ENCODE data around the gene ZFPM1. TPM values are rescaled to one million over a fixed set of nuclear protein-coding genes. Genes with fewer than 3 reads are reported as not detected.
"Not testable (repeated sequence)": the region's sequence is repeated elsewhere in the genome, so short reads cannot be mapped to it uniquely, and the experiment has no call there.

The ZFPM1 gene
- total RNA-seq, 2 experiments from 2014 or later, result 15.0 to 18.0 TPM

DNA sequence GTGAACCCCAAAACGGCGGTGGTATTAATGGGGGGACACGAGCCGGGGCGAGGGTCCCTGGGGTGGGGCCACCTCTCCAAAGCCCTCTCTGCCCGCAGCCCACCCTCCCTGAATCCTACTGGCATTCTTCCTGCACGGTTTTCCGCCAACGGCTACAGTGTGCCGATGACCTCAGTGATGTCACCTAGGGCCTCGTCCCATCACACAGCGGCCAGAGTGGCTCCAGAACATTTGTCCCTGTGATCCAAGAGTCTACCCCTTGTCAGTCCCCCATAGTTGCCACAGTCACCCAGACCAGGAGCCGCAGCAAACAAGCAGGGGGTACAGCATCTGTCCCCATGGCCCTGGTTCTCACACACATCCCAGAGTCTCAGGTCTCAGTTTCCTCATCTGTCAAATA lies 13.9 kb downstream of the ZFPM1 start:
- Mint-ChIP-seq H3K36me3 (ENCODE audit: low read depth) (peaks cover 2% of the 10 kb centered on the region), H3K4me1 (ENCODE audit: low read depth) (peaks cover 66% of the 10 kb centered on the region), H3K27ac (no peak overlapping the region), H3K9me3 (no peaks in the 10 kb centered on the region), H3K27me3 (no peaks in the 10 kb centered on the region), H3K4me3 (no peak overlapping the region)
- ATAC-seq (no peak), DNase-seq (no peak)
- POLR2A ChIA-PET, result interaction anchor here (1.1 to 1.5 kb wide), 2 partner anchors 10 to 11 kb away, joined by 4 to 5 read pairs; no protein-coding TSS in a partner anchor
- intact Hi-C loops (cut with micrococcal nuclease), result no loop called here
- TF ChIP-seq CTCF (IDR thresholded peaks at IDR 0.05), result no peak
- CTCF ChIA-PET, result interaction anchor here (1.0 to 2.4 kb wide), 2 partner anchors 15 to 30 kb away, joined by 5 to 9 read pairs; partner anchors contain the start of gene ZFPM1

DNA sequence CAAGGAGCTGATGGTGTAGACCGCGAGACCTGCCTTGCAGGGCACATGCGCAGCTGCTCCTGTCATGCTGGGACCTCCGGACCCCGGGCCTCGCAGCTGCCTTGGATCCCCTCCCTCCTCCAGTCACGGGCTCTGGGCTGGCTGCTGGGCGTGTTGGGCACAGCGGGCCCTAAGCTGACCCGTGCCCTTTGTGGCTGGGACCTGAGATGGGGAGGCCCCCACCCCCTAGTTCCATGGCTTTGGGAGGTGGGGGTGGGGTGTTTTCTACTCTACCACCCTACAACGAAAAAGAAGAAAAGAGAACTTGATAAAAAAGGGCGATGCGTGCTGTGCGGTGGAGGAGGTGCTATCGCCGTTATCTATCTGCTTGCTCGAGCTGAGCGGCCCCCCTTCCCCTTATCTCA lies 14.5 kb downstream of the ZFPM1 start:
- peaks cover 67% of the 10 kb centered on the region for H3K4me1 Mint-ChIP-seq (ENCODE audit: low read depth)

DNA sequence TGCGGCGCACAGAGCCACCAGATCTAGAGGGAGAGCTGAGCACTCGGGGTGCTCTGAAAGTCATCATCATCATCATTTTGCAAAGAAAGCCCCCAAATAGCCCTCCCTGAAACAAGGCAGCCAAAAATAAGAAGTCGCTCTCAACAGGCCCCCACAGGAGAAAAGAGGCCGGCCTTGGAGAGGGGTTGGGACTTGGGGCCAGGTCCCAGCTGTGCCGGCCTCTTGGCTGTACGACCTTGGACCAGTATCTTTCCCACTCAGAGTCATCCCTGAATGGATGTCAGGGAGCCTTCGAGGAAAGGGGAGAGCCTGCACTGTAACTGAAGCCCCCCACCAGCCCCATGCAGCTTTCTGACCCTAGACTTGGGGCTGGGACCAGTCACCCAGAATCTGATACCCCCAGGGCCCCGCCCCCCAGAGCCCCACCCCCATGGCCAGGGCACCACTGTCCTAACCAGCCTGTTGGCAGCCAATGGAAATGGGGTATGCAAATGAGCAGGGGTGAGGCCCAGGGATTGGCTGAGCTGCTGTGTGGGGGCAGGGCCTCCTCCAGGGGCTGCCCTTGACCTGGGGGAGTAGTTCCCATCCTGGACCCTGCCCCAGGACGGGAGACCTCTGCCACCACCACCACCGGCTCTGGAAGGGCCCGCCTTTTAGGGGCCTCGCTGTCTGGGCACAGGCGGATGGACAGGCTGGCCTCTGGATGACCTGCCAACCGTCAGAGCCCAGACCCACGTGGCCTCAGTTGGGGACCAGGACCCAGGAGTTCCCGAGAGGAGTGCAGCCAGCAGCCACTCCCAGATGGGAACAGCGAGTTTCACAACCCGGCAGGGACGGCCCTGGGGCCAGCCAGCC lies 15.4 kb downstream of the ZFPM1 start:
- TF ChIP-seq CTCF (IDR thresholded peaks at IDR 0.05), result no peak
- H3K4me3 Mint-ChIP-seq, result no peak overlapping the region
- peak; percentile 35 for DNase-seq
- no peak overlapping the region for H3K27ac Mint-ChIP-seq
- no peaks in the 10 kb centered on the region for H3K9me3 Mint-ChIP-seq
- ChIA-PET POLR2A (interaction anchor here (0.9 to 1.9 kb wide), 2 partner anchors 11 to 14 kb away, joined by 3 to 5 read pairs; no protein-coding TSS in a partner anchor), CTCF (interaction anchor here (1.1 kb wide), 1 partner anchor 11 kb away, joined by 3 read pairs; no protein-coding TSS in a partner anchor)
- H3K4me1 Mint-ChIP-seq (ENCODE audit: low read depth), result peaks cover 69% of the 10 kb centered on the region
- intact Hi-C loops (cut with micrococcal nuclease), result no loop called here
- H3K27me3 Mint-ChIP-seq, result no peaks in the 10 kb centered on the region
- peak; percentile 59 for ATAC-seq
- peaks cover 2% of the 10 kb centered on the region for H3K36me3 Mint-ChIP-seq (ENCODE audit: low read depth)

More for the DNA sequence above, 14.5 kb downstream of the ZFPM1 start:
- DNase-seq (no peak), ATAC-seq (no peak)
- intact Hi-C loops (cut with micrococcal nuclease), result no loop called here
- no peak overlapping the region for H3K27ac Mint-ChIP-seq
- no peak for TF ChIP-seq CTCF (IDR thresholded peaks at IDR 0.05)
- no peaks in the 10 kb centered on the region for H3K27me3 Mint-ChIP-seq
- H3K4me3 Mint-ChIP-seq, result no peak overlapping the region
- H3K36me3 Mint-ChIP-seq (ENCODE audit: low read depth), result peaks cover 2% of the 10 kb centered on the region
- ChIA-PET CTCF (interaction anchor here (1.1 kb wide), 1 partner anchor 10 kb away, joined by 3 read pairs; no protein-coding TSS in a partner anchor), POLR2A (interaction anchor here (0.9 to 1.5 kb wide), 3 partner anchors 10 to 13 kb away, joined by 3 to 5 read pairs (median 4); no protein-coding TSS in a partner anchor)
- no peaks in the 10 kb centered on the region for H3K9me3 Mint-ChIP-seq

DNA sequence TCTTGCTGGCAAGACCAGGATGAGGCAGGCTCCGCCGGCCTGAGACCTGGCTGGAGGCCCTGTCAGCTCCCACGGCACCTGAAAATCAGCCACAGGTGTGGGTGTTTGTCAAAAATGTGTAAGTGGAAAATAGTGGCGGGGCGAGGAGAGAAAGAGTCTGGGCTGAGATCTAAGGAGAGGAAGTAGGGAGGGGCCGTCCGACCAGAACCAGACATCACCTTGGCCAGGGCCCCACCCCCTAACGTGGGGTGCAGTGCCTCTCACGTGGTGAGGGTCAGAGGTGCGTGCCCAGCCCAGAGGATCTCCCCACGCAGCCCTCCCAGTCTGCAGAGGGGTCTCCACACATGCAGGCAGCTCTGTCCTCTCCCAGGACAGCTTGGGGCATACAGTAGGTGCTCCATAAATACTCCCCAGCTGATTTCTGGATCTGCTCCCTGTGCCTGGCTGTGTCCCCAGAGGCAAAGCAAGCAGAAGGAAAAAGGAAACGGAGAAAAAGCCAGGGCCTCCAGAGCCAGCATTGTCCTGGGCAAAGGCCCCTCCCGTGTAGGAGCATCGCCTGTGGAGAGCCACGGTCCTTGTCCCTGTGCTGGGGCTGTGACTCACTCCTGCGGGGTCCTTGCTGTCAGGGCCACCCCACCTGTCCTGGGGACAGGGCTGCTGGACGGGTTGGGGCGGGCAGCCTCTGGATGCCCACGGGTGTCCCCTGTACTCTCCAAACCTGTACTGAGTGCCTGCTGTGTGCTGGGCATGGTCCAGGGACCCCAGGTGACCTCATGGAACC lies 16.7 kb downstream of the ZFPM1 start:
- peaks cover 61% of the 10 kb centered on the region for H3K4me1 Mint-ChIP-seq (ENCODE audit: low read depth)
- CTCF ChIA-PET, result no interaction called here
- POLR2A ChIA-PET, result interaction anchor here (1.9 kb wide), 1 partner anchor 13 kb away, joined by 5 read pairs; no protein-coding TSS in a partner anchor
- no peaks in the 10 kb centered on the region for H3K27me3 Mint-ChIP-seq
- H3K36me3 Mint-ChIP-seq (ENCODE audit: low read depth), result peaks cover 2% of the 10 kb centered on the region
- DNase-seq (peak; percentile 67), ATAC-seq (peak; percentile 55)
- intact Hi-C loops (cut with micrococcal nuclease), result no loop called here
- H3K4me3 Mint-ChIP-seq, result no peak overlapping the region
- no peaks in the 10 kb centered on the region for H3K9me3 Mint-ChIP-seq
- no peak for TF ChIP-seq CTCF (IDR thresholded peaks at IDR 0.05)
- peak overlapping the region; percentile 49 for H3K27ac Mint-ChIP-seq

GRCh38 chr16:88470396-88470680 lies 17.3 kb downstream of the ZFPM1 start:
- CTCF ChIA-PET; H3K4me3 Mint-ChIP-seq; intact Hi-C loops (cut with micrococcal nuclease); H3K9me3 Mint-ChIP-seq; ATAC-seq; H3K27ac Mint-ChIP-seq; H3K36me3 Mint-ChIP-seq (ENCODE audit: low read depth); DNase-seq; H3K27me3 Mint-ChIP-seq: not testable (repeated sequence)
- POLR2A ChIA-PET, result interaction anchor here (1.0 kb wide), 1 partner anchor 8 kb away, joined by 3 read pairs; no protein-coding TSS in a partner anchor
- peaks cover 59% of the 10 kb centered on the region for H3K4me1 Mint-ChIP-seq (ENCODE audit: low read depth)

DNA sequence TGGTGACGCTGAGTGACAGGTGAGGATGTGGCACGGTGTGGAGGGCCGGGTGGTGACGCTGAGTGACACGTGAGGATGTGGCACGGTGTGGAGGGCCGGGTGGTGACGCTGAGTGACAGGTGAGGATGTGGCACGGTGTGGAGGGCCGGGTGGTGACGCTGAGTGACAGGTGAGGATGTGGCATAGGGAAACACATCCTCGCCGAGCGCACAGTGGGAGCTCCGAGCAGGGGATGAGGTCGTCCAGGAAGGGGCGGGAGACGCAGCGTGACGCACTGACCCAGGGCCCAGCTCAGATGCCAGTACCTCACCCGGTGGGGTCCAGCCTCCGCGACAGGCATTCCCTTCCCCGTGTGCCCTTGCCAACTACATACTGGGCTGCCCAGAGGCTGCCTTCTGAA lies 17.6 kb downstream of the ZFPM1 start:
- ATAC-seq; H3K4me3 Mint-ChIP-seq; H3K9me3 Mint-ChIP-seq; H3K27ac Mint-ChIP-seq; DNase-seq; H3K27me3 Mint-ChIP-seq; intact Hi-C loops (cut with micrococcal nuclease); H3K36me3 Mint-ChIP-seq (ENCODE audit: low read depth); CTCF ChIA-PET: not testable (repeated sequence)
- peaks cover 59% of the 10 kb centered on the region for H3K4me1 Mint-ChIP-seq (ENCODE audit: low read depth)
- POLR2A ChIA-PET, result interaction anchor here (1.0 kb wide), 1 partner anchor 9 kb away, joined by 3 read pairs; no protein-coding TSS in a partner anchor

Measured in activated CD8-positive, alpha-beta T cell treated with anti-CD3 and anti-CD28 coated beads for 36 hours (primary cell).